Thymus (tissue), 11 donors: Measurements from ENCODE around the gene DIAPH2. TPM values are rescaled to one million over a fixed set of nuclear protein-coding genes. Genes with fewer than 3 reads are reported as not detected.

ENCODE experiments used
- DNase-seq, 9 donors: peaks; one replicate each; pipeline ENCODE4 v3.0.0-alpha.2; 2013; ENCODE audit warnings: low spot score in 9 of 9, low read depth in 6 of 9, missing footprints in 1 of 9
- H3K27ac ChIP-seq, 2 donors: one replicate each; pipeline ENCODE4 v1.5.1; 2013; ENCODE audit warnings: control low read depth in 1 of 2, low read depth in 1 of 2, low read length in 1 of 2, mild to moderate bottlenecking in 1 of 2, moderate library complexity in 1 of 2
- H3K27me3 ChIP-seq, 2 donors: one replicate each; pipeline ENCODE4 v1.5.1; 2013; ENCODE audit warnings: low read length in 1 of 2; ENCODE audit not compliant: control insufficient read depth in 2 of 2, insufficient read depth in 1 of 2
- H3K36me3 ChIP-seq, 2 donors: one replicate each; pipeline ENCODE4 v1.5.1; 2013; ENCODE audit warnings: low read length in 1 of 2, mild to moderate bottlenecking in 1 of 2, moderate library complexity in 1 of 2; ENCODE audit not compliant: control insufficient read depth in 2 of 2, insufficient read depth in 2 of 2
- H3K4me1 ChIP-seq, 2 donors: one replicate each; pipeline ENCODE4 v1.5.1; 2013; ENCODE audit warnings: low read length in 2 of 2; ENCODE audit not compliant: control insufficient read depth in 2 of 2, insufficient read depth in 2 of 2
- H3K4me3 ChIP-seq, 2 donors: one replicate each; pipeline ENCODE4 v1.5.1; 2013; ENCODE audit warnings: low read length in 2 of 2, control low read depth in 1 of 2, mild to moderate bottlenecking in 1 of 2
- H3K9me3 ChIP-seq, 2 donors: one replicate each; pipeline ENCODE4 v1.5.1; 2013; ENCODE audit warnings: low read length in 1 of 2, mild to moderate bottlenecking in 1 of 2; ENCODE audit not compliant: control insufficient read depth in 2 of 2, insufficient read depth in 1 of 2
- WGBS: extraction: QIAGEN DNeasy Blood & Tissue Kit; methylation state at CpG from one replicate; pipeline ENCODE4 v1.1.7; 2013; 5-methylcytosine and 5-hydroxymethylcytosine counted together
- polyA plus RNA-seq: library from polyadenylated mRNA; stranded (reverse); fragments of 200-250 nt; gene quantifications from one replicate; pipeline ENCODE4 v1.2.3, GENCODE V29; 2013
- total RNA-seq: library from RNA; stranded (reverse); fragments of 120-200 nt; gene quantifications from one replicate; pipeline ENCODE4 v1.2.4, GENCODE V29; 2013
- donor health status: healthy.

DIAPH2 gene
- total and polyA plus RNA-seq, 2 donors, result 4.8 to 13.1 TPM

DNA sequence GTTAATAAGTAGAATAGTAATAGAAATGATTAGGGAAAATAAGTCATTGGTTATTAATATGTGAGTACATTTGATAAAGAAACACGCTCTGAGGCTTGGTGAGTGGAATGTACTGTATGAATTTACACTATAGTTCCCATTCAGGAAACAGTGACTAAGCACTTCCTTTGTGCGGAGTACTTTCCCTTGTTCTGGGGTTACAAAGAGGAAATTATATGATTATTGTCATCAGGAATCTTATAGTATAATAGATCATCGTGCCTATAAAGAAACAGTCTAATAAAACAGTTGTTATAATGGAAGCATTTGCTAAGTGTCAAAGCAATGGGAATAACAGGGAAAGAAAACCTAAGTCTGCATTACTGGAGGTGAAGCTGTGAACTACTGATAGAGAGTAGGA, 337.0 kb downstream of the DIAPH2 start:
- no peak for DNase-seq
- WGBS, result 54% methylated on average over 3 of the region's 3 CpGs
- Histone ChIP-seq H3K9me3 (no peaks in the 10 kb centered on the region), H3K27me3 (no peaks in the 10 kb centered on the region), H3K36me3 (no peaks in the 10 kb centered on the region), H3K4me1 (no peaks in the 10 kb centered on the region), H3K4me3 (no peak overlapping the region), H3K27ac (no peak overlapping the region)

DNA sequence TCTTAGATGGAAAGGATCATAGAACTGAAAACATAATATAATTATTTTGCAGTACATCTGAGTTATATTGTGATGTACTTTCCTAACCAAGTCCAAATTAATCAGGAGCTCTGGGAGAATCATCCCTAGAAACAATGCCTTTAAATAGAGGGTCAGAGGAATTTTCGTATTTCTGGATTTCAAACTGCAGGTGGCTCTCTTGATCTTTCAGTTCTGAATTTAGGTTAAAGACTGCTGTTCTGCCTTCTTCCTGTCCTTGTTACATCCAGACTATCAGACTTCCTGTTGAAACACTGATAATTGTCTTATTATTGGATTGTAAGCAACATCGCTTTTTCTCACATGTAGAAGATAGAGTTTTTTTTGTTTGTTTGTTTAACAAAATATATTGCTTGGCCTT, 341.8 kb downstream of the DIAPH2 start:
- no peak overlapping the region for H3K27ac ChIP-seq
- peak in 1 of 9 donors; percentile 22 for DNase-seq
- no peaks in the 10 kb centered on the region for H3K9me3 ChIP-seq
- no peaks in the 10 kb centered on the region for H3K36me3 ChIP-seq
- no peaks in the 10 kb centered on the region for H3K4me1 ChIP-seq
- WGBS, result 90% methylated on average over 2 of the region's 2 CpGs
- H3K27me3 ChIP-seq, result no peaks in the 10 kb centered on the region
- no peak overlapping the region for H3K4me3 ChIP-seq

- Histone ChIP-seq H3K36me3 (no peaks in the 10 kb centered on the region), H3K9me3 (no peaks in the 10 kb centered on the region), H3K4me1 (no peaks in the 10 kb centered on the region), H3K4me3 (no peak overlapping the region), H3K27me3 (no peaks in the 10 kb centered on the region), H3K27ac (no peak overlapping the region)
- WGBS, result 95% methylated on average over 6 of the region's 6 CpGs
- no peak for DNase-seq
Measured at GRCh38 chrX:97027384-97027922, 342.8 kb downstream of the DIAPH2 start.

GRCh38 chrX:97030463-97030862, 345.8 kb downstream of the DIAPH2 start:
- 91% methylated on average over 2 of the region's 2 CpGs for WGBS
- Histone ChIP-seq H3K27ac (no peak overlapping the region), H3K36me3 (no peaks in the 10 kb centered on the region), H3K9me3 (no peaks in the 10 kb centered on the region), H3K4me1 (no peaks in the 10 kb centered on the region), H3K4me3 (no peak overlapping the region), H3K27me3 (no peaks in the 10 kb centered on the region)
- DNase-seq, result no peak

GRCh38 chrX:97030947-97031346, 346.3 kb downstream of the DIAPH2 start:
- H3K27me3 ChIP-seq, result no peaks in the 10 kb centered on the region
- H3K27ac ChIP-seq, result no peak overlapping the region
- DNase-seq, result no peak
- no peak overlapping the region for H3K4me3 ChIP-seq
- H3K4me1 ChIP-seq, result no peaks in the 10 kb centered on the region
- WGBS, result 100% methylated on average over 1 of the region's 1 CpG
- no peaks in the 10 kb centered on the region for H3K36me3 ChIP-seq
- no peaks in the 10 kb centered on the region for H3K9me3 ChIP-seq

DNA sequence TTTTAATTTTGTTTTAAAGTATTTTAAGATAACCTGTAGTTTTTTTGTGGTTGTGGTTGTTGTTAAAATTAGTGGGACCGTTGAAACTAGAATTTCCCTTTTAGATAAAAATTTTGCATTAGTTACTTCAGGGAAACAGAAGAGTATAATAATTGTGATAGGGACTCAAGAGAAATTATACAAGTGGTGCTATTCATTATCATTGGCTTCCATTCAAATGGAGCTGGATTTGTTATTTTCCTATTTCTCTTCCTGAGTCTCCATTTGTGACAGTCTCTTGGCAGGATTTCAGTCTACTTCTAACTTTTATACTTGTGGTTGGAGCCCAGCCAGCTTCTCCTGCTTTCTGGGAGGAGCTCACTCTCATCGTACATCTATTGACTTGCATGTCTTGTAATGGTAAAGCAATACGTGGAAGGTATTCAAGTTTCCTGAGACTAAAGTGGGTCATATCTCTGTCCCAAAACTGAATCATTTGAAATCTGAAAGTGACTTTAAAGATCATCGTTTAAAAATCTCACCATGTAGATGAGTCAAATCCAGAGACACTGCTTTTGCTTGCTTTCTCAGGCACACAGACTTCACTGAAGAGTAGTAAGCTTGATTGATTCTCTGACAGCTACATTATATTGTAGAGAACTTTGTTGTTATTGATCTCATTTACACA, 354.9 kb downstream of the DIAPH2 start:
- Histone ChIP-seq H3K4me1 (no peaks in the 10 kb centered on the region), H3K36me3 (no peaks in the 10 kb centered on the region), H3K27me3 (no peaks in the 10 kb centered on the region), H3K9me3 (no peaks in the 10 kb centered on the region), H3K4me3 (no peak overlapping the region), H3K27ac (no peak overlapping the region)
- DNase-seq, result peak in 1 of 9 donors; percentile 8
- 77% methylated on average over 4 of the region's 4 CpGs for WGBS

DNA sequence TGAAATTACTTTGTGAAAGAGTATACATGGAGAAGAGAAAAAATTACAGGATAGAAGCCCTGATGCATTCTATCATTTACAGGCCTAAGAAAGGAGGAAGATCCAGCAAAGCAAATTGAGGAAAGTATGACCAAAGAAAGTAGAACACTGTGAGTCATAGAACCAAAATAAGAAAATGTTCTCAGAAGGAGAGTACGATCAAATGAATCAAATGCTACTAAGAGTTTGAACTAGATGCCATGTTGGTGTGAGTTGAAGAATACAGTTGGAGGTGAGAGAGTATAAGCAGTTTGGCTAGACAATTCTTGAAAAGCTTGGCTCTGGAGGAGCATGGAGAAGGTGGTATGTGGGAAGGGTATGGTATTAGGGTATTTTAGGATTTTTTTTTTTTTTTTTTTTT, 360.8 kb downstream of the DIAPH2 start:
- no peaks in the 10 kb centered on the region for H3K36me3 ChIP-seq
- H3K27ac ChIP-seq, result no peak overlapping the region
- H3K4me3 ChIP-seq, result no peak overlapping the region
- no peaks in the 10 kb centered on the region for H3K9me3 ChIP-seq
- 98% methylated on average over 1 of the region's 1 CpG for WGBS
- no peaks in the 10 kb centered on the region for H3K27me3 ChIP-seq
- no peaks in the 10 kb centered on the region for H3K4me1 ChIP-seq
- DNase-seq, result no peak

- Histone ChIP-seq H3K27ac (no peak overlapping the region), H3K4me1 (no peaks in the 10 kb centered on the region), H3K4me3 (no peak overlapping the region), H3K27me3 (no peaks in the 10 kb centered on the region), H3K36me3 (no peaks in the 10 kb centered on the region), H3K9me3 (no peaks in the 10 kb centered on the region)
- WGBS, result 96% methylated on average over 3 of the region's 3 CpGs
- DNase-seq, result no peak
Measured at GRCh38 chrX:97046867-97047266, 362.2 kb downstream of the DIAPH2 start.

DNA sequence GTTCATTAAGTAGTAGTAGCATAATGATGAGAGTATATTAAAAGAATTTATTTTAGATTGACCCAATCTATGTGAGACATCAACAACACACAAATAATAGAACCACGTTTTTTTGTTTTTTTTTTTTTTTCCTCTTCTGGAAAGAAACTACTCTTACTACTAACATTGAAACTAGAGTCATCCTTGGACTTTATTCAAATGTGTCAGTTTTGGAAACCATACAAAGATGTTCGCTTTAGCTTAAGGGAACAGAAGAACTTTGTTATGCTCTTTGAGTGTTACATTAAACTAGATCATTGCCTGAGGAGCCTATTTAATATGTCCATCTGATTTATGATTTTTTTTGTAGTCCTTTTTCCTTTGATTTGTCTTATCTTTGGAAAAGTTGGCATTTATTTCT, 365.8 kb downstream of the DIAPH2 start:
- Histone ChIP-seq H3K27ac (no peak overlapping the region), H3K36me3 (no peaks in the 10 kb centered on the region), H3K4me3 (no peak overlapping the region), H3K9me3 (no peaks in the 10 kb centered on the region), H3K27me3 (no peaks in the 10 kb centered on the region), H3K4me1 (no peaks in the 10 kb centered on the region)
- DNase-seq, result no peak
- 85% methylated on average over 2 of the region's 2 CpGs for WGBS
